GM12878 (cell line): ENCODE results near the gene TARP.

ENCODE experiments used
- CTCF ChIP-seq, 3 experiments: IDR thresholded peaks in 2 of 3; conservative IDR thresholded peaks in 1 of 3; 2 replicates each; pipeline ENCODE4 v1.5.1; 2011; ENCODE audit warnings: low read depth in 3 of 3, low read length in 3 of 3, mild to moderate bottlenecking in 3 of 3, control low read depth in 2 of 3, moderate library complexity in 2 of 3, inconsistent platforms in 1 of 3, mixed read lengths in 1 of 3; ENCODE audit not compliant: control insufficient read depth in 2 of 3, insufficient read depth in 1 of 3; ENCODE audit errors: extremely low read depth in 1 of 3
- HCFC1 ChIP-seq: fragments of 150-350 bp; IDR thresholded peaks from 2 replicates; pipeline ENCODE4 v1.6.1; 2014; ENCODE audit warnings: low read length
- JUND ChIP-seq: IDR thresholded peaks from 2 replicates; pipeline ENCODE4 v1.6.1; 2012; ENCODE audit warnings: low read depth, mild to moderate bottlenecking, low read length, improper control_type of control experiment, moderate library complexity
- POLR2A ChIP-seq: IDR thresholded peaks from 2 replicates; pipeline ENCODE4 v1.6.1; 2011; ENCODE audit warnings: low read depth, mild to moderate bottlenecking, low read length
- SRF ChIP-seq, 2 experiments: IDR thresholded peaks; 2 replicates each; pipeline ENCODE4 v1.6.1; 2011; ENCODE audit warnings: low read depth in 2 of 2, low read length in 2 of 2, mild to moderate bottlenecking in 1 of 2, moderate library complexity in 1 of 2
- TF ChIP-seq, protein P1 (sequence below): fragments of 450-650 bp; formaldehyde crosslinking; IDR thresholded peaks from 2 replicates; pipeline ENCODE4 v1.4.0; 2020; ENCODE audit warnings: mild to moderate bottlenecking, moderate library complexity
- TF ChIP-seq, protein P2 (sequence below): IDR thresholded peaks from 2 replicates; pipeline ENCODE4 v1.6.1; 2011; ENCODE audit warnings: low read depth, low read length, improper control_type of control experiment, borderline replicate concordance
- TF ChIP-seq, protein P3 (sequence below): IDR thresholded peaks from 2 replicates; pipeline ENCODE4 v1.6.1; 2012; ENCODE audit warnings: improper control_type of control experiment, low read depth, low read length; ENCODE audit not compliant: insufficient replicate concordance

DNA sequence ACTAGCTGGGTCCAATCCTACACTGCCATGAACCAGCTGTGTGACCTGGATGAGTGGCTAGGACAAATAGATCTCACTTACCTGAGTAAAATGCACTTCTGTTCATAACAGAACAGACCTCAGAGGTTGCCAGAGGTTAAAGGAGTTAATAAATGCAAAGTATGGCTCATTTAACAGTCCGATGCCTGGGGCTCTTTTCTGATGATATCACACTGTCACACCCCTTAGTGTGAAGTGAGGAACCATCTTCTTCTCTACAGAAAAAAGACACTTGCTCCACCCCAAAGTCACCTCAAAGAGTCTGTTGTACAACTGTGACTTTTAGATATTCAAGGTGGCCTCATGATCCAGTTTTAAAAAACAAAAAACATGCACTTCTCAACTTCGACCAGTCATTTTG is 21.5 kb upstream of the TARP start:
- TF ChIP-seq, protein P1, sequence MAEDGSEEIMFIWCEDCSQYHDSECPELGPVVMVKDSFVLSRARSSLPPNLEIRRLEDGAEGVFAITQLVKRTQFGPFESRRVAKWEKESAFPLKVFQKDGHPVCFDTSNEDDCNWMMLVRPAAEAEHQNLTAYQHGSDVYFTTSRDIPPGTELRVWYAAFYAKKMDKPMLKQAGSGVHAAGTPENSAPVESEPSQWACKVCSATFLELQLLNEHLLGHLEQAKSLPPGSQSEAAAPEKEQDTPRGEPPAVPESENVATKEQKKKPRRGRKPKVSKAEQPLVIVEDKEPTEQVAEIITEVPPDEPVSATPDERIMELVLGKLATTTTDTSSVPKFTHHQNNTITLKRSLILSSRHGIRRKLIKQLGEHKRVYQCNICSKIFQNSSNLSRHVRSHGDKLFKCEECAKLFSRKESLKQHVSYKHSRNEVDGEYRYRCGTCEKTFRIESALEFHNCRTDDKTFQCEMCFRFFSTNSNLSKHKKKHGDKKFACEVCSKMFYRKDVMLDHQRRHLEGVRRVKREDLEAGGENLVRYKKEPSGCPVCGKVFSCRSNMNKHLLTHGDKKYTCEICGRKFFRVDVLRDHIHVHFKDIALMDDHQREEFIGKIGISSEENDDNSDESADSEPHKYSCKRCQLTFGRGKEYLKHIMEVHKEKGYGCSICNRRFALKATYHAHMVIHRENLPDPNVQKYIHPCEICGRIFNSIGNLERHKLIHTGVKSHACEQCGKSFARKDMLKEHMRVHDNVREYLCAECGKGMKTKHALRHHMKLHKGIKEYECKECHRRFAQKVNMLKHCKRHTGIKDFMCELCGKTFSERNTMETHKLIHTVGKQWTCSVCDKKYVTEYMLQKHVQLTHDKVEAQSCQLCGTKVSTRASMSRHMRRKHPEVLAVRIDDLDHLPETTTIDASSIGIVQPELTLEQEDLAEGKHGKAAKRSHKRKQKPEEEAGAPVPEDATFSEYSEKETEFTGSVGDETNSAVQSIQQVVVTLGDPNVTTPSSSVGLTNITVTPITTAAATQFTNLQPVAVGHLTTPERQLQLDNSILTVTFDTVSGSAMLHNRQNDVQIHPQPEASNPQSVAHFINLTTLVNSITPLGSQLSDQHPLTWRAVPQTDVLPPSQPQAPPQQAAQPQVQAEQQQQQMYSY (CRISPR knock-in tag) = no peak
- TF ChIP-seq JUND = no peak
- TF ChIP-seq CTCF (IDR thresholded peaks at IDR 0.05 in 2 of 3, conservative IDR thresholded peaks at IDR 0.05 in 1 of 3; ENCODE audit: control insufficient read depth in 2 of 3, extremely low read depth in 1 of 3, insufficient read depth in 1 of 3, low read depth in 3 of 3, low read length in 3 of 3) = no peak
- TF ChIP-seq SRF (IDR thresholded peaks at IDR 0.05; ENCODE audit: low read depth in 2 of 2, low read length in 2 of 2) = no peak
- TF ChIP-seq, protein P2, sequence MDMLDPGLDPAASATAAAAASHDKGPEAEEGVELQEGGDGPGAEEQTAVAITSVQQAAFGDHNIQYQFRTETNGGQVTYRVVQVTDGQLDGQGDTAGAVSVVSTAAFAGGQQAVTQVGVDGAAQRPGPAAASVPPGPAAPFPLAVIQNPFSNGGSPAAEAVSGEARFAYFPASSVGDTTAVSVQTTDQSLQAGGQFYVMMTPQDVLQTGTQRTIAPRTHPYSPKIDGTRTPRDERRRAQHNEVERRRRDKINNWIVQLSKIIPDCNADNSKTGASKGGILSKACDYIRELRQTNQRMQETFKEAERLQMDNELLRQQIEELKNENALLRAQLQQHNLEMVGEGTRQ = no peak
- TF ChIP-seq, protein P3, sequence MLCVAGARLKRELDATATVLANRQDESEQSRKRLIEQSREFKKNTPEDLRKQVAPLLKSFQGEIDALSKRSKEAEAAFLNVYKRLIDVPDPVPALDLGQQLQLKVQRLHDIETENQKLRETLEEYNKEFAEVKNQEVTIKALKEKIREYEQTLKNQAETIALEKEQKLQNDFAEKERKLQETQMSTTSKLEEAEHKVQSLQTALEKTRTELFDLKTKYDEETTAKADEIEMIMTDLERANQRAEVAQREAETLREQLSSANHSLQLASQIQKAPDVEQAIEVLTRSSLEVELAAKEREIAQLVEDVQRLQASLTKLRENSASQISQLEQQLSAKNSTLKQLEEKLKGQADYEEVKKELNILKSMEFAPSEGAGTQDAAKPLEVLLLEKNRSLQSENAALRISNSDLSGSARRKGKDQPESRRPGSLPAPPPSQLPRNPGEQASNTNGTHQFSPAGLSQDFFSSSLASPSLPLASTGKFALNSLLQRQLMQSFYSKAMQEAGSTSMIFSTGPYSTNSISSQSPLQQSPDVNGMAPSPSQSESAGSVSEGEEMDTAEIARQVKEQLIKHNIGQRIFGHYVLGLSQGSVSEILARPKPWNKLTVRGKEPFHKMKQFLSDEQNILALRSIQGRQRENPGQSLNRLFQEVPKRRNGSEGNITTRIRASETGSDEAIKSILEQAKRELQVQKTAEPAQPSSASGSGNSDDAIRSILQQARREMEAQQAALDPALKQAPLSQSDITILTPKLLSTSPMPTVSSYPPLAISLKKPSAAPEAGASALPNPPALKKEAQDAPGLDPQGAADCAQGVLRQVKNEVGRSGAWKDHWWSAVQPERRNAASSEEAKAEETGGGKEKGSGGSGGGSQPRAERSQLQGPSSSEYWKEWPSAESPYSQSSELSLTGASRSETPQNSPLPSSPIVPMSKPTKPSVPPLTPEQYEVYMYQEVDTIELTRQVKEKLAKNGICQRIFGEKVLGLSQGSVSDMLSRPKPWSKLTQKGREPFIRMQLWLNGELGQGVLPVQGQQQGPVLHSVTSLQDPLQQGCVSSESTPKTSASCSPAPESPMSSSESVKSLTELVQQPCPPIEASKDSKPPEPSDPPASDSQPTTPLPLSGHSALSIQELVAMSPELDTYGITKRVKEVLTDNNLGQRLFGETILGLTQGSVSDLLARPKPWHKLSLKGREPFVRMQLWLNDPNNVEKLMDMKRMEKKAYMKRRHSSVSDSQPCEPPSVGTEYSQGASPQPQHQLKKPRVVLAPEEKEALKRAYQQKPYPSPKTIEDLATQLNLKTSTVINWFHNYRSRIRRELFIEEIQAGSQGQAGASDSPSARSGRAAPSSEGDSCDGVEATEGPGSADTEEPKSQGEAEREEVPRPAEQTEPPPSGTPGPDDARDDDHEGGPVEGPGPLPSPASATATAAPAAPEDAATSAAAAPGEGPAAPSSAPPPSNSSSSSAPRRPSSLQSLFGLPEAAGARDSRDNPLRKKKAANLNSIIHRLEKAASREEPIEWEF = no peak
- TF ChIP-seq POLR2A = no peak
- no peak for TF ChIP-seq HCFC1
